K562 (cell line): ENCODE results near the gene TMEM217. TPM values are rescaled to one million over a fixed set of nuclear protein-coding genes. Genes with fewer than 3 reads are reported as not detected.

ENCODE experiments used
- BACH1 ChIP-seq: fragments of 200-800 bp; sonication (Bioruptor generic); IDR thresholded peaks from 2 replicates; pipeline ENCODE4 v1.6.1; 2016; ENCODE audit warnings: missing genetic modification characterization, missing compliant biosample characterization
- BRF2 ChIP-seq: IDR thresholded peaks from 3 replicates; pipeline ENCODE4 v1.6.1; 2011; ENCODE audit warnings: borderline replicate concordance, mild to moderate bottlenecking; ENCODE audit not compliant: insufficient read length, insufficient read depth
- EHMT2 ChIP-seq: fragments of 450-650 bp; IDR thresholded peaks from 2 replicates; pipeline ENCODE4 v1.6.1; 2018; ENCODE audit warnings: antibody characterized with exemption
- HDAC8 ChIP-seq: fragments of 450-650 bp; IDR thresholded peaks from 2 replicates; pipeline ENCODE4 v1.6.1; 2016; ENCODE audit warnings: mild to moderate bottlenecking, missing genetic modification characterization, moderate library complexity, missing compliant biosample characterization
- HMGXB4 ChIP-seq: sonication (generic); formaldehyde crosslinking; IDR thresholded peaks from 2 replicates; pipeline ENCODE4 v1.8.1; 2023; ENCODE audit warnings: mild to moderate bottlenecking, missing genetic modification reagents
- HNRNPUL1 ChIP-seq: fragments of 200-400 bp; formaldehyde crosslinking; IDR thresholded peaks from 2 replicates; pipeline ENCODE4 v1.6.1; 2017; ENCODE audit warnings: low read length
- HSF4 ChIP-seq: fragments of 250-450 bp; sonication (Bioruptor Pico); IDR thresholded peaks from 2 replicates; pipeline ENCODE4 v2.1.2; 2022; ENCODE audit warnings: mild to moderate bottlenecking, moderate library complexity, borderline replicate concordance
- KLF16 ChIP-seq: IDR thresholded peaks from 2 replicates; pipeline ENCODE4 v1.6.1; 2016; ENCODE audit warnings: antibody characterized with exemption
- MEF2A ChIP-seq: IDR thresholded peaks from 2 replicates; pipeline ENCODE4 v1.6.1; 2011; ENCODE audit warnings: low read depth, mild to moderate bottlenecking, low read length, moderate library complexity; ENCODE audit not compliant: control insufficient read depth
- PHB ChIP-seq: fragments of 250-450 bp; sonication (Bioruptor Pico); IDR thresholded peaks from 2 replicates; pipeline ENCODE4 v1.5.0; 2021
- RAD21 ChIP-seq, 2 experiments: fragments of 250-450 bp in 1 of 2; fragments of 450-650 bp in 1 of 2; sonication (Bioruptor Pico) in 1 of 2; formaldehyde crosslinking in 1 of 2; IDR thresholded peaks in 1 of 2; conservative IDR thresholded peaks in 1 of 2; 2 replicates each; pipeline versions ENCODE4 v1.4.0 to v1.8.0; 2020 to 2022; ENCODE audit warnings: mild to moderate bottlenecking in 2 of 2, moderate library complexity in 1 of 2
- SMARCC2 ChIP-seq: fragments of 450-650 bp; IDR thresholded peaks from 2 replicates; pipeline ENCODE4 v1.6.1; 2017; ENCODE audit warnings: antibody characterized with exemption, moderate library complexity, mild to moderate bottlenecking, low read depth
- TSHZ1 ChIP-seq: fragments of 250-450 bp; sonication (Bioruptor Pico); IDR thresholded peaks from 2 replicates; pipeline ENCODE4 v1.4.0; 2020; ENCODE audit warnings: mild to moderate bottlenecking, moderate library complexity
- ZBTB1 ChIP-seq: sonication (generic); formaldehyde crosslinking; IDR thresholded peaks from 2 replicates; pipeline ENCODE4 v1.8.1; 2023; ENCODE audit warnings: missing genetic modification reagents, low read depth, mild to moderate bottlenecking, borderline replicate concordance
- ZNF778 ChIP-seq: fragments of 450-650 bp; formaldehyde crosslinking; IDR thresholded peaks from 2 replicates; pipeline ENCODE4 v1.4.0; 2020; ENCODE audit warnings: mild to moderate bottlenecking, moderate library complexity
- polyA plus RNA-seq, 8 experiments: library from polyadenylated mRNA; depleted of rRNA in 4 of 8; stranded (reverse) in 5 of 8; unstranded in 3 of 8; fragments of >200 nt; fragmentation: Nextera tagmentation in 2 of 8; fragmentation: Illumina TruSeq in 1 of 8; extraction: Ambion mirVana in 2 of 8; extraction: Trizol in 1 of 8; gene quantifications; 2 replicates each; pipeline versions ENCODE4 v1.2.1 to v1.2.3, GENCODE V29; 2011 to 2014; ENCODE audit warnings: inconsistent platforms in 1 of 8, missing spikeins in 1 of 8
- total RNA-seq, 7 experiments: library from RNA; depleted of rRNA in 6 of 7; stranded (reverse); fragments of >200 nt in 6 of 7; fragmentation: Illumina TruSeq in 2 of 7; extraction: Trizol in 2 of 7; gene quantifications; 2 replicates each; pipeline versions ENCODE4 v1.2.1 to v1.2.3, GENCODE V29; 2011 to 2021; ENCODE audit warnings: low replicate concordance in 1 of 7
- TF ChIP-seq, protein P1 (sequence below): fragments of 450-650 bp; IDR thresholded peaks from 2 replicates; pipeline ENCODE4 v1.6.1; 2017; ENCODE audit warnings: mild to moderate bottlenecking, moderate library complexity
- TF ChIP-seq, protein P2 (sequence below): fragments of 450-650 bp; IDR thresholded peaks from 2 replicates; pipeline ENCODE4 v1.6.1; 2016; ENCODE audit warnings: mild to moderate bottlenecking

TMEM217 gene
- total and polyA plus RNA-seq, 9 of the 15 experiments (the other 6 are each of a cell fraction or from before 2014, with no cell fraction given), result 1.3 to 8.0 (median 1.9) TPM

GRCh38 chr6:37257634-37258404 is at the start of gene TMEM217, which contains the start of gene TBC1D22B (continued):
- peak; percentile 81 for TF ChIP-seq HMGXB4 (CRISPR knock-in tag)
- no peak for TF ChIP-seq MEF2A
- TF ChIP-seq TSHZ1, result no peak
- no peak for TF ChIP-seq HNRNPUL1
- TF ChIP-seq, protein P1, sequence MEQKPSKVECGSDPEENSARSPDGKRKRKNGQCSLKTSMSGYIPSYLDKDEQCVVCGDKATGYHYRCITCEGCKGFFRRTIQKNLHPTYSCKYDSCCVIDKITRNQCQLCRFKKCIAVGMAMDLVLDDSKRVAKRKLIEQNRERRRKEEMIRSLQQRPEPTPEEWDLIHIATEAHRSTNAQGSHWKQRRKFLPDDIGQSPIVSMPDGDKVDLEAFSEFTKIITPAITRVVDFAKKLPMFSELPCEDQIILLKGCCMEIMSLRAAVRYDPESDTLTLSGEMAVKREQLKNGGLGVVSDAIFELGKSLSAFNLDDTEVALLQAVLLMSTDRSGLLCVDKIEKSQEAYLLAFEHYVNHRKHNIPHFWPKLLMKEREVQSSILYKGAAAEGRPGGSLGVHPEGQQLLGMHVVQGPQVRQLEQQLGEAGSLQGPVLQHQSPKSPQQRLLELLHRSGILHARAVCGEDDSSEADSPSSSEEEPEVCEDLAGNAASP, result no peak
- TF ChIP-seq BACH1, result no peak
- TF ChIP-seq, protein P2, sequence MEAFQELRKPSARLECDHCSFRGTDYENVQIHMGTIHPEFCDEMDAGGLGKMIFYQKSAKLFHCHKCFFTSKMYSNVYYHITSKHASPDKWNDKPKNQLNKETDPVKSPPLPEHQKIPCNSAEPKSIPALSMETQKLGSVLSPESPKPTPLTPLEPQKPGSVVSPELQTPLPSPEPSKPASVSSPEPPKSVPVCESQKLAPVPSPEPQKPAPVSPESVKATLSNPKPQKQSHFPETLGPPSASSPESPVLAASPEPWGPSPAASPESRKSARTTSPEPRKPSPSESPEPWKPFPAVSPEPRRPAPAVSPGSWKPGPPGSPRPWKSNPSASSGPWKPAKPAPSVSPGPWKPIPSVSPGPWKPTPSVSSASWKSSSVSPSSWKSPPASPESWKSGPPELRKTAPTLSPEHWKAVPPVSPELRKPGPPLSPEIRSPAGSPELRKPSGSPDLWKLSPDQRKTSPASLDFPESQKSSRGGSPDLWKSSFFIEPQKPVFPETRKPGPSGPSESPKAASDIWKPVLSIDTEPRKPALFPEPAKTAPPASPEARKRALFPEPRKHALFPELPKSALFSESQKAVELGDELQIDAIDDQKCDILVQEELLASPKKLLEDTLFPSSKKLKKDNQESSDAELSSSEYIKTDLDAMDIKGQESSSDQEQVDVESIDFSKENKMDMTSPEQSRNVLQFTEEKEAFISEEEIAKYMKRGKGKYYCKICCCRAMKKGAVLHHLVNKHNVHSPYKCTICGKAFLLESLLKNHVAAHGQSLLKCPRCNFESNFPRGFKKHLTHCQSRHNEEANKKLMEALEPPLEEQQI, result no peak; the same call in 1 of the 2 replicates
- peak in 1 of 2 experiments; percentile 47; a peak in 3 of 4 replicates for TF ChIP-seq RAD21 (CRISPR knock-in tag; conservative IDR thresholded peaks at IDR 0.05 in 1 of 2, IDR thresholded peaks at IDR 0.05 in 1 of 2)
- no peak for TF ChIP-seq BRF2
- TF ChIP-seq SMARCC2, result no peak; the same call in 1 of the 2 replicates
- no peak for TF ChIP-seq EHMT2
- no peak for TF ChIP-seq HDAC8
- TF ChIP-seq ZNF778, result no peak
- 0 out of 2 replicates have a peak, but pooled peaks have one; percentile 29 for TF ChIP-seq KLF16
- no peak for TF ChIP-seq HSF4
- TF ChIP-seq PHB (CRISPR knock-in tag), result no peak
- TF ChIP-seq ZBTB1, result peak; percentile 80
